ENCODE measurements around the gene SLC18B1. TPM values are rescaled to one million over a fixed set of nuclear protein-coding genes. Genes with fewer than 3 reads are reported as not detected.

Gene SLC18B1
- total and polyA plus RNA-seq, 2 of the 8 experiments (the other 6 are each of a cell fraction or from before 2014, with no cell fraction given) = 17.2 to 23.4 TPM

DNA sequence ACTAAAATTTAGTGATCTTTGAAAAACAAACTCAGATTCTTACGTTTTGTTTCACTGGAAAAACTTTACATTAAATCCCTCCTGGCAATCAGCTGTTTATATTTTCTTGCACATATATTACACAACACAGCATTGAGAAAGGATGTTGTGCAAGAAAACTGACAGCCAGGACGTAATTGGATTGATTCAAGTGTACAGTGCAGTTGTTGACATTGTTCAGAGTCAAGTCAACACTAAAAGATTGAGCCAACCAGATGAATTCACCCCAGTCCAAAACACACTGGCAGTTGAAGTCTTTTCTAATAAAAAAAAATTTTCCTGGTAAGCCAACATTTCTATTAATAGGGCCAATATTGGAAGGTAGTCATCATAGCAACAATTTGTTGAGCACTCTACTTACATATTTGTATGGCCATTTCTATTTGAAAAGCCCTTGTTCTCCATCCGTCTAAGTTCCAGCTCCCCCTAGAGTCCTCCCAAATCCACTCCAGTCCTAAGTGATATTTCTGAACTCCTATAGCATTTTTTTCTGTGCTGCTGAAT lies 63.7 kb downstream of the SLC18B1 start (continued):
- TF ChIP-seq, protein P1, sequence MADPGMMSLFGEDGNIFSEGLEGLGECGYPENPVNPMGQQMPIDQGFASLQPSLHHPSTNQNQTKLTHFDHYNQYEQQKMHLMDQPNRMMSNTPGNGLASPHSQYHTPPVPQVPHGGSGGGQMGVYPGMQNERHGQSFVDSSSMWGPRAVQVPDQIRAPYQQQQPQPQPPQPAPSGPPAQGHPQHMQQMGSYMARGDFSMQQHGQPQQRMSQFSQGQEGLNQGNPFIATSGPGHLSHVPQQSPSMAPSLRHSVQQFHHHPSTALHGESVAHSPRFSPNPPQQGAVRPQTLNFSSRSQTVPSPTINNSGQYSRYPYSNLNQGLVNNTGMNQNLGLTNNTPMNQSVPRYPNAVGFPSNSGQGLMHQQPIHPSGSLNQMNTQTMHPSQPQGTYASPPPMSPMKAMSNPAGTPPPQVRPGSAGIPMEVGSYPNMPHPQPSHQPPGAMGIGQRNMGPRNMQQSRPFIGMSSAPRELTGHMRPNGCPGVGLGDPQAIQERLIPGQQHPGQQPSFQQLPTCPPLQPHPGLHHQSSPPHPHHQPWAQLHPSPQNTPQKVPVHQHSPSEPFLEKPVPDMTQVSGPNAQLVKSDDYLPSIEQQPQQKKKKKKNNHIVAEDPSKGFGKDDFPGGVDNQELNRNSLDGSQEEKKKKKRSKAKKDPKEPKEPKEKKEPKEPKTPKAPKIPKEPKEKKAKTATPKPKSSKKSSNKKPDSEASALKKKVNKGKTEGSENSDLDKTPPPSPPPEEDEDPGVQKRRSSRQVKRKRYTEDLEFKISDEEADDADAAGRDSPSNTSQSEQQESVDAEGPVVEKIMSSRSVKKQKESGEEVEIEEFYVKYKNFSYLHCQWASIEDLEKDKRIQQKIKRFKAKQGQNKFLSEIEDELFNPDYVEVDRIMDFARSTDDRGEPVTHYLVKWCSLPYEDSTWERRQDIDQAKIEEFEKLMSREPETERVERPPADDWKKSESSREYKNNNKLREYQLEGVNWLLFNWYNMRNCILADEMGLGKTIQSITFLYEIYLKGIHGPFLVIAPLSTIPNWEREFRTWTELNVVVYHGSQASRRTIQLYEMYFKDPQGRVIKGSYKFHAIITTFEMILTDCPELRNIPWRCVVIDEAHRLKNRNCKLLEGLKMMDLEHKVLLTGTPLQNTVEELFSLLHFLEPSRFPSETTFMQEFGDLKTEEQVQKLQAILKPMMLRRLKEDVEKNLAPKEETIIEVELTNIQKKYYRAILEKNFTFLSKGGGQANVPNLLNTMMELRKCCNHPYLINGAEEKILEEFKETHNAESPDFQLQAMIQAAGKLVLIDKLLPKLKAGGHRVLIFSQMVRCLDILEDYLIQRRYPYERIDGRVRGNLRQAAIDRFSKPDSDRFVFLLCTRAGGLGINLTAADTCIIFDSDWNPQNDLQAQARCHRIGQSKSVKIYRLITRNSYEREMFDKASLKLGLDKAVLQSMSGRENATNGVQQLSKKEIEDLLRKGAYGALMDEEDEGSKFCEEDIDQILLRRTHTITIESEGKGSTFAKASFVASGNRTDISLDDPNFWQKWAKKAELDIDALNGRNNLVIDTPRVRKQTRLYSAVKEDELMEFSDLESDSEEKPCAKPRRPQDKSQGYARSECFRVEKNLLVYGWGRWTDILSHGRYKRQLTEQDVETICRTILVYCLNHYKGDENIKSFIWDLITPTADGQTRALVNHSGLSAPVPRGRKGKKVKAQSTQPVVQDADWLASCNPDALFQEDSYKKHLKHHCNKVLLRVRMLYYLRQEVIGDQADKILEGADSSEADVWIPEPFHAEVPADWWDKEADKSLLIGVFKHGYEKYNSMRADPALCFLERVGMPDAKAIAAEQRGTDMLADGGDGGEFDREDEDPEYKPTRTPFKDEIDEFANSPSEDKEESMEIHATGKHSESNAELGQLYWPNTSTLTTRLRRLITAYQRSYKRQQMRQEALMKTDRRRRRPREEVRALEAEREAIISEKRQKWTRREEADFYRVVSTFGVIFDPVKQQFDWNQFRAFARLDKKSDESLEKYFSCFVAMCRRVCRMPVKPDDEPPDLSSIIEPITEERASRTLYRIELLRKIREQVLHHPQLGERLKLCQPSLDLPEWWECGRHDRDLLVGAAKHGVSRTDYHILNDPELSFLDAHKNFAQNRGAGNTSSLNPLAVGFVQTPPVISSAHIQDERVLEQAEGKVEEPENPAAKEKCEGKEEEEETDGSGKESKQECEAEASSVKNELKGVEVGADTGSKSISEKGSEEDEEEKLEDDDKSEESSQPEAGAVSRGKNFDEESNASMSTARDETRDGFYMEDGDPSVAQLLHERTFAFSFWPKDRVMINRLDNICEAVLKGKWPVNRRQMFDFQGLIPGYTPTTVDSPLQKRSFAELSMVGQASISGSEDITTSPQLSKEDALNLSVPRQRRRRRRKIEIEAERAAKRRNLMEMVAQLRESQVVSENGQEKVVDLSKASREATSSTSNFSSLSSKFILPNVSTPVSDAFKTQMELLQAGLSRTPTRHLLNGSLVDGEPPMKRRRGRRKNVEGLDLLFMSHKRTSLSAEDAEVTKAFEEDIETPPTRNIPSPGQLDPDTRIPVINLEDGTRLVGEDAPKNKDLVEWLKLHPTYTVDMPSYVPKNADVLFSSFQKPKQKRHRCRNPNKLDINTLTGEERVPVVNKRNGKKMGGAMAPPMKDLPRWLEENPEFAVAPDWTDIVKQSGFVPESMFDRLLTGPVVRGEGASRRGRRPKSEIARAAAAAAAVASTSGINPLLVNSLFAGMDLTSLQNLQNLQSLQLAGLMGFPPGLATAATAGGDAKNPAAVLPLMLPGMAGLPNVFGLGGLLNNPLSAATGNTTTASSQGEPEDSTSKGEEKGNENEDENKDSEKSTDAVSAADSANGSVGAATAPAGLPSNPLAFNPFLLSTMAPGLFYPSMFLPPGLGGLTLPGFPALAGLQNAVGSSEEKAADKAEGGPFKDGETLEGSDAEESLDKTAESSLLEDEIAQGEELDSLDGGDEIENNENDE (IDR thresholded peaks at IDR 0.05; ENCODE audit: insufficient replicate concordance, low read length) = no peak
- TF ChIP-seq KDM5A (IDR thresholded peaks at IDR 0.05; ENCODE audit: low read length) = no peak
- TF ChIP-seq, protein P2, sequence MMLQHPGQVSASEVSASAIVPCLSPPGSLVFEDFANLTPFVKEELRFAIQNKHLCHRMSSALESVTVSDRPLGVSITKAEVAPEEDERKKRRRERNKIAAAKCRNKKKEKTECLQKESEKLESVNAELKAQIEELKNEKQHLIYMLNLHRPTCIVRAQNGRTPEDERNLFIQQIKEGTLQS (IDR thresholded peaks at IDR 0.05; ENCODE audit: insufficient read depth, low read depth, low read length) = no peak
- TF ChIP-seq, protein P3, sequence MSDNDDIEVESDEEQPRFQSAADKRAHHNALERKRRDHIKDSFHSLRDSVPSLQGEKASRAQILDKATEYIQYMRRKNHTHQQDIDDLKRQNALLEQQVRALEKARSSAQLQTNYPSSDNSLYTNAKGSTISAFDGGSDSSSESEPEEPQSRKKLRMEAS (IDR thresholded peaks at IDR 0.05) = no peak
- TF ChIP-seq HDAC6 (IDR thresholded peaks at IDR 0.05; ENCODE audit: low read depth, low read length) = no peak
- no peak for TF ChIP-seq KDM1A (IDR thresholded peaks at IDR 0.05; ENCODE audit: borderline replicate concordance, low read length)
- TF ChIP-seq RAD21 (IDR thresholded peaks at IDR 0.05 in 1 of 2, conservative IDR thresholded peaks at IDR 0.05 in 1 of 2; ENCODE audit: low read depth in 2 of 2, low read length in 2 of 2) = peak; percentile 27 to 45; a peak in 3 of 4 replicates

Measured in H1 (cell line).